Stomach (tissue), 19 donors: ENCODE measurements around the gene FBLN7. TPM values are rescaled to one million over a fixed set of nuclear protein-coding genes. Genes with fewer than 3 reads are reported as not detected.

ENCODE experiments used
- DNase-seq, 2 donors: peaks; one replicate each; pipeline versions ENCODE4 v3.0.0 to v3.0.0-alpha.2; 2013 to 2019
- H3K27ac ChIP-seq, 5 donors: fragments of 200-600 bp in 4 of 5; sonication (generic) in 4 of 5; one replicate each; pipeline ENCODE4 v1.5.1; 2013 to 2019; ENCODE audit warnings: mild to moderate bottlenecking in 1 of 5, moderate library complexity in 1 of 5
- H3K27me3 ChIP-seq, 3 donors: fragments of 200-600 bp; sonication (generic); one replicate each; pipeline ENCODE4 v1.5.1; 2017 to 2019; ENCODE audit warnings: mixed run types in 1 of 3
- H3K36me3 ChIP-seq, 4 donors: fragments of 200-600 bp; sonication (generic); 1 replicate in 3 of 4; 2 replicates in 1 of 4; pipeline ENCODE4 v1.5.1; 2016 to 2019
- H3K4me1 ChIP-seq, 4 donors: fragments of 200-600 bp; sonication (generic); one replicate each; pipeline ENCODE4 v1.5.1; 2016 to 2019
- H3K4me3 ChIP-seq, 4 donors: fragments of 200-600 bp; sonication (generic) in 3 of 4; one replicate each; pipeline ENCODE4 v1.5.1; 2016 to 2019; ENCODE audit warnings: mild to moderate bottlenecking in 1 of 4
- H3K9me3 ChIP-seq, 4 donors: fragments of 200-600 bp; sonication (generic); one replicate each; pipeline ENCODE4 v1.5.1; 2016 to 2019
- CTCF ChIP-seq, 7 experiments: fragments of 450-650 bp in 4 of 7; fragments of 200-600 bp in 3 of 7; sonication (generic) in 3 of 7; IDR thresholded peaks; one replicate each; pipeline ENCODE4 v1.5.1; 2016 to 2019; ENCODE audit warnings: antibody characterized with exemption in 7 of 7, control low read depth in 2 of 7, mild to moderate bottlenecking in 1 of 7
- EP300 ChIP-seq: sonication (generic); formaldehyde crosslinking; IDR thresholded peaks from one replicate; pipeline ENCODE4 v1.6.1; 2017; ENCODE audit warnings: antibody characterized with exemption
- POLR2A ChIP-seq, 4 donors: fragments of 450-650 bp; IDR thresholded peaks; one replicate each; pipeline ENCODE4 v1.6.1; 2016; ENCODE audit warnings: antibody characterized with exemption in 4 of 4, control low read depth in 2 of 4, mild to moderate bottlenecking in 1 of 4, moderate library complexity in 1 of 4
- POLR2AphosphoS5 ChIP-seq, 3 donors: sonication (generic); formaldehyde crosslinking; IDR thresholded peaks; one replicate each; pipeline ENCODE4 v1.6.1; 2016; ENCODE audit warnings: antibody characterized with exemption in 3 of 3
- WGBS, 5 donors: extraction: QIAGEN DNeasy Blood & Tissue Kit in 3 of 5; methylation state at CpG; one replicate each; pipeline versions ENCODE4 v1.1.5 to v1.1.7; 2013 to 2018; 5-methylcytosine and 5-hydroxymethylcytosine counted together
- intact Hi-C: fragments of 100-400 bp; cut with DNase I; formaldehyde crosslinking; loops from one replicate; pipeline ENCODE4 v1.15.1; 2023; ENCODE audit warnings: low total_unique reads
- long read RNA-seq, 10 donors: transcript quantifications; one replicate each; lab custom pipeline, GENCODE V29; 2026
- polyA plus RNA-seq, 3 donors: library from polyadenylated mRNA; stranded (reverse); fragments of 200-250 nt; gene quantifications; one replicate each; pipeline ENCODE4 v1.2.3, GENCODE V29; 2013
- total RNA-seq, 5 donors: library from RNA; depleted of rRNA; stranded (reverse); fragments of >200 nt; gene quantifications; one replicate each; pipeline versions ENCODE4 v1.1.0 to v1.2.3, GENCODE V29; 2014 to 2016
- donor health status: healthy with polysubstance abuse.
- donor health status: Bipolar disorder and iron deficiency.
- donor health status: healthy.

The FBLN7 gene
- 1 to 10 TPM in 4 of 5 donors, not detected in 1; 2.0 to 5.1 (median 3.5) TPM for total RNA-seq
- 1 to 10 TPM in 1 of 3 donors, under 1 TPM in 2; 0.40 to 1.2 (median 0.50) TPM for polyA plus RNA-seq
- long read RNA-seq, donor 1: 0 reads
- long read RNA-seq, donor 2: 0 reads
- long read RNA-seq, donor 3: 0 reads
- long read RNA-seq, donor 4: 0 reads
- long read RNA-seq, donor 5, partial matches to known transcripts: 0 of 3 reads
- long read RNA-seq, donor 5, other reads (novel, unspliced or antisense): 0 of 3 reads
- long read RNA-seq, donor 6: 0 reads
- long read RNA-seq, donor 7, partial matches to known transcripts: 0 of 1 reads
- long read RNA-seq, donor 7, other reads (novel, unspliced or antisense): 0 of 1 reads
- long read RNA-seq, donor 8: 0 reads
- long read RNA-seq, donor 9: 0 reads
- long read RNA-seq, donor 10: 0 reads

GRCh38 chr2:112138159-112139032 lies at the start of gene FBLN7:
TSS of gene FBLN7 (plus strand) at chr2:112138385. CDS start at chr2:112138656, 271 bp downstream.
- TF ChIP-seq EP300: no peak
- TF ChIP-seq POLR2A (IDR thresholded peaks at IDR 0.05): no peak
- TF ChIP-seq CTCF (IDR thresholded peaks at IDR 0.05): no peak

GRCh38 chr2:112089375-112089774 lies 48.8 kb upstream of the FBLN7 start:
- peaks cover 0 to 8% (median 3%) of the 10 kb centered on the region in 4 donors for H3K4me1 ChIP-seq
- DNase-seq: no peak
- no peak overlapping the region for H3K4me3 ChIP-seq
- intact Hi-C loops: no loop called here
- WGBS, 5 donors: 35 to 60% (median 51%) methylated on average over 5 of the region's 5 CpGs
- H3K27me3 ChIP-seq: no peaks in the 10 kb centered on the region
- TF ChIP-seq POLR2A (IDR thresholded peaks at IDR 0.05) (no peak), CTCF (IDR thresholded peaks at IDR 0.05) (no peak), EP300 (no peak), POLR2AphosphoS5 (IDR thresholded peaks at IDR 0.05) (peak in 1 of 3 donors; percentile 63)
- H3K36me3 ChIP-seq: peaks cover 38 to 99% (median 86%) of the 10 kb centered on the region in 4 donors
- H3K27ac ChIP-seq: peak overlapping the region in 3 of 5 donors; percentile 18 to 71 (median 66)
- no peaks in the 10 kb centered on the region for H3K9me3 ChIP-seq

More at GRCh38 chr2:112138159-112139032, at the start of gene FBLN7:
- peaks cover 15 to 21% (median 17%) of the 10 kb centered on the region in 4 donors for H3K4me1 ChIP-seq
- peak within 1 kb of the TSS in 2 of 5 donors; percentile 35 to 38 for H3K27ac ChIP-seq
- peak in 1 of 2 donors; percentile 60 for DNase-seq
- H3K27me3 ChIP-seq: peaks cover 0 to 51% (median 11%) of the 10 kb centered on the region in 3 donors
- no peaks in the 10 kb centered on the region for H3K9me3 ChIP-seq
- WGBS, 5 donors: 1 to 4% (median 2%) methylated on average over 25 to 84 of the region's 84 CpGs
- intact Hi-C loops: no loop called here
- H3K36me3 ChIP-seq: no peaks in the 10 kb centered on the region
- peak within 1 kb of the TSS; percentile 52 to 77 (median 62) for H3K4me3 ChIP-seq

GRCh38 chr2:112092286-112093041 lies 45.7 kb upstream of the FBLN7 start:
- H3K4me3 ChIP-seq: no peak overlapping the region
- no peak for DNase-seq
- no peak for TF ChIP-seq EP300
- no peak for TF ChIP-seq POLR2AphosphoS5 (IDR thresholded peaks at IDR 0.05)
- TF ChIP-seq POLR2A (IDR thresholded peaks at IDR 0.05): no peak
- TF ChIP-seq CTCF (IDR thresholded peaks at IDR 0.05): no peak
- H3K27ac ChIP-seq: no peak overlapping the region
- WGBS, 5 donors: 87 to 94% (median 89%) methylated on average over 6 of the region's 6 CpGs
- intact Hi-C loops: no loop called here
- peaks cover 23 to 87% (median 74%) of the 10 kb centered on the region in 4 donors for H3K36me3 ChIP-seq
- no peaks in the 10 kb centered on the region for H3K9me3 ChIP-seq
- peaks cover 0 to 8% (median 3%) of the 10 kb centered on the region in 4 donors for H3K4me1 ChIP-seq
- no peaks in the 10 kb centered on the region for H3K27me3 ChIP-seq

- H3K27me3 ChIP-seq: no peaks in the 10 kb centered on the region
- no peak for DNase-seq
- WGBS, 5 donors: 75 to 87% (median 81%) methylated on average over 1 of the region's 1 CpG
- no peak overlapping the region for H3K4me3 ChIP-seq
- intact Hi-C loops: no loop called here
- TF ChIP-seq POLR2AphosphoS5 (IDR thresholded peaks at IDR 0.05): no peak
- H3K9me3 ChIP-seq: no peaks in the 10 kb centered on the region
- no peak overlapping the region for H3K27ac ChIP-seq
- H3K4me1 ChIP-seq: peaks cover 0 to 8% (median 3%) of the 10 kb centered on the region in 4 donors
- H3K36me3 ChIP-seq: peaks cover 16 to 87% (median 73%) of the 10 kb centered on the region in 4 donors
These were observed 45.0 kb upstream of the FBLN7 start for GRCh38 chr2:112093216-112093615.
